ENCODE results near the gene MTA1.

Gene MTA1

DNA sequence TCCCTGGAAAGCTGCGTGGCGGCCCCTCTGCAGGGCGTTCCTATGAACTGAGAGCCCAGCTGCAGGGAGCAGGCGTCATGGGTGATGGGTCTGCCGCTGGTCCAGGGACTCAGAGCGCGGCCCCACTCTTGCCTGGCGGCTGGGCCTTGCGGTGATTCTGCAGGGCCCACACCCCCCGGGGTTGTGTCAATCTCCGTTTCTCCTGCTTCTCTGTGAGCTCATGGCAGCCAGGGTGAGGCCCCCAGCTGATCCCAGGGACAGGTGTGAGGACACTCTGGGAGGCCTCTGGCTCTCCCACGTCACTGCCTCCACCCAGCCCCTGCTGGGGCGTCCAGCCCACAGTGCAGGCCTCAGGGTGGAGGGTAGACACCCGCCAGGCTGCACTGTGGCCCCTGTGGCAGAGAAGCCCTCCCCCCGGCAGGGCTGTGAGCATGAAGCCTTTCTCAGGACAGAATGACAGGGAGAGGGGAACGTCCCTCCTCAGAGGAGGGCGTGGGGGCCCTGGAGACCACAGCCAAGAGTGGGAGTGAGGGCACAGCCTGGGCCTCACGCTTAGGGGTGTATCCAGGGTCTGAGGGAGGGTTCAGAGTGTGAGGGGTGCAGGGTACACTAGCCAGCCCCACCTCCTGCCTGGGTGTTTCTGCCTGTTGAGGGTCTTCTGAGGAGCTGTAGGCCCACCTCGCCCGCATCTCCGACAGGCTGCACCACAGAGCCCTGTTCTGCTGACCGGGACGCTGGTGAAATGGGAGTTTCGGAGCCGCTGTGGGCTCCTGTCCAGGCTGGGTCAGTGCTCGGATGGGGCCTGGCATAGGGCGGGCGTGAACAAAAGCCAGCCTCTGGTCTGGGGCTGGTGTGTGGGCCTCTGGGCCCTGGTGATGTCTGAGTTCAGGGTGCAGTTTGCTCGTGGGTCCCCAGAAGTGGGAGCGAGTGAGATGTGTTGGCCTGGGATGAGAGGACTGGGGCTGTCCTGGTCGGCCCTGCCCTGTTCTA lies 28.3 kb downstream of the MTA1 start:
- DNase-seq = no peak

GRCh38 chr14:105448706-105449111 lies 29.1 kb downstream of the MTA1 start:
- peak; percentile 74 for DNase-seq

DNA sequence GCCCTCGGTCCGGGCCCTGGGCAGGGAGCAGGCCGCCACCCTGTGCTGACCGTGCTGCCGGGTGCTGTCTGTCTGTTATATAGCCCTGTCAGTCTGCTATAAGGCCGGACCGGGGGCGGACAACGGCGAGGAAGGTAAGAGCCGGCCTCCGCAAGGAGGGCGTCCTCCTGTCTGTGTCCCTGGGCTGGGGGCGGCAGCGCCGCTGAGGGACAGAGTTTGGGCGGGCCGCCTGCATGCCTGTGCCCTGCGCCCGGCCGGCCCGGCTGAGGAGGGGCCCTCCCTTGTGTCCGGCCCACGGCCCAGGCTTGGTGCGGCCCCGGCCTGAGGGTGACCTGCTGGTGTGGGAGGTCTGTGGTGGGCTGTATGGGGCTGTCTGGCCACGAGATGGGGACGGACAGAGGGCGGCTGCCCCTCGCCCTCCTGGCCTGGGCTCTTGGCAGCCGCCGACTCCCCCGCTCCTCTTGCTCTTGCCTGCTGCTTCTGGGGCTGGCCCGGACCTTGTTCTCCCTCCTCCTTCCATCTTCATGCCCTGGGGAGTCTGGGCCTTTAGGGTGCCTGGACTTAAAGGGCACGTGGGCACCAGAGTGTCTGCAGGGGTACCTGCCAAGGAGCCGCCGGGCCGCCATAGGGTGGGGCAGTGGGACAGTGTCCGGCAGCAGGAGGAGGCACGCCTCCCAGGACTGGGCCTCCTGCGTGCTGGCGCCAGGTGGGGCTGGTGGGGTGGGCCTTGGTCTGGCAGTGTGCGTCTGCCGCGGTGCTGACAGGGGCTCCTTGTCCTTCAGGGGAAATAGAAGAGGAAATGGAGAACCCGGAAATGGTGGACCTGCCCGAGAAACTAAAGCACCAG lies 29.9 kb downstream of the MTA1 start:
- no peak for DNase-seq

DNA sequence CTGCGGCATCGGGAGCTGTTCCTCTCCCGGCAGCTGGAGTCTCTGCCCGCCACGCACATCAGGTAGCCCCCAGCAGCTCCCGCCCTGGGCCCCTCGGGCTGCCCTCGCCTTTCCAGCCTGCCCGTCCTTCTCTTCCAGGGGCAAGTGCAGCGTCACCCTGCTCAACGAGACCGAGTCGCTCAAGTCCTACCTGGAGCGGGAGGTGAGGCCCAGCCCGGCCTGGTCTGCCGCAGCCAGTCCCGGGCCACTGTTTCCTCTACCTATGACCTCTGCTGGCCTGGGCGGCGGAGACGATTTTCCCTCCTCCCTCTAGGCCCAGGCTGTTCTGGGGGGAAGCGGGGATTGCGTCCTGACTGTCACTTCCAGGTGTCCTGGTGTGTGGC lies 30.5 kb downstream of the MTA1 start:
- no peak for DNase-seq

DNA sequence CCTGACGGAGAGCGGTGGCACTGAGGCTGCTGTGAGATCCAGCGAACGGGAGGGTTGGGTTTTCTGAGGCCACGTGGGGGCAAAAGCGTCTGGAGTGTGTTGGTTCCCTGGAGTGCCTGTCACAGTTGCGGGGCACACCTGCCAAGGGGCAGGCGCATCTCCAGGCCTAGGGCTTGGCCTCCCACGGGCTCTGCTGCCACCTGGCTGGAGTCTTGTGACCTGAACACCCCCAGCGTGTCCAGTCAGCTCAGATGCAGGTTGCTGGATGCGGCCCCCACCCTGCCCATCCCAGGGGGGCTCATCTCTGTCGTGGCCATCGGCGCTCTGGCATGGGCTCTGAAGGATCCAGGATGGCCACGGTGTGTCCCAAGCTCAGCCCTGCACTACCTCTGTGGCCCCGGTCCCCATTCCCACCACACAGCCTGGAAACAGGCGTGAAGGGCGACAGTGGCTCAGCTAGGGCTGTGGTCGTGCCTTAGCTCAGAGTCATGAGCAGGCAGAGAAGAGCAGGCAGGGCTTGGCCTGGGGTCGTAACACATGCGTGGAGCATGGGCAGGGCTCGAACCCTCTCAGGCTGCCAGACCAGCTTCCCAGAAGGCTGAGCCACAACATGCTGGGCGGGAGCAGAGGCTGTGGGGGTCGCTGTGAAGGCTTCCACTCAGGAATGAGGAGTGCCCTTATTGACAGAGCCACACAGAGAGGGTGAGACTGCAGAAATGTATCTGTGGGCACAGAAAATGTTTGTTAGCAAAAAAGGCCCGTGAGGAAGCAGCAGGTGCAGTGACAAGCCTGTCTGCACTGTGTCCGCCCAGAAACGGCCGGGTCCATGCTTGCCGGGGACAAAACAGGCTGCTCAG lies 31.5 kb downstream of the MTA1 start:
- DNase-seq = no peak

GRCh38 chr14:105452963-105453362 lies 33.3 kb downstream of the MTA1 start:
- no peak for DNase-seq

GRCh38 chr14:105453847-105454246 lies 34.2 kb downstream of the MTA1 start:
- no peak for DNase-seq

DNA sequence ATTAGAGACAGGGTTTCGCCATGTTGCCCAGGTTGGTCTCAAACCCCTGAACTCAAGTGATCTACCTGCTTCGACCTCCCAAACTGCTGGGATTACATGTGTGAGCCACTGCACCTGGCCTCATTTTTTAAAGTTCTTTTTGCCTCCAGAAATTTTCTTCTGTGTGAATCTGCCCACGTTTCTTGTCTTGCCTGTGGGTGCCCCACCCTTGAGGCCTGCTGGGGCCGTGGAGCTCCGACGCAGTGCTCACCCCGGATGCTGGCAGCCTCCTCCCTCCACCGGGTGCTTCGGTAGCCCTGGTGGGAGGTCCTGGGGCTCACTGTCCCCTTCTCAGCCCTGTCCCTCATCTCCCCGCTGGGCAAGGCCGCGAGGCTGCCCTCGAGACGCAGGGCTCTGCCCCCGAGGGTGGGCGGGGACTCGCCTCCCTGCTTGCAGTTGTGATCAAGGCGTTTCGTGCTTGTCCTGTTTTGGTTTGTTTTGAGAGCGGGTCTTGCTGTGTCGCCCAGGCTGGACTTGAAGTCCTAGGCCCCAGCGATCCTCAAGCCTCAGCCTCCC lies 35.5 kb downstream of the MTA1 start:
- no peak for DNase-seq

DNA sequence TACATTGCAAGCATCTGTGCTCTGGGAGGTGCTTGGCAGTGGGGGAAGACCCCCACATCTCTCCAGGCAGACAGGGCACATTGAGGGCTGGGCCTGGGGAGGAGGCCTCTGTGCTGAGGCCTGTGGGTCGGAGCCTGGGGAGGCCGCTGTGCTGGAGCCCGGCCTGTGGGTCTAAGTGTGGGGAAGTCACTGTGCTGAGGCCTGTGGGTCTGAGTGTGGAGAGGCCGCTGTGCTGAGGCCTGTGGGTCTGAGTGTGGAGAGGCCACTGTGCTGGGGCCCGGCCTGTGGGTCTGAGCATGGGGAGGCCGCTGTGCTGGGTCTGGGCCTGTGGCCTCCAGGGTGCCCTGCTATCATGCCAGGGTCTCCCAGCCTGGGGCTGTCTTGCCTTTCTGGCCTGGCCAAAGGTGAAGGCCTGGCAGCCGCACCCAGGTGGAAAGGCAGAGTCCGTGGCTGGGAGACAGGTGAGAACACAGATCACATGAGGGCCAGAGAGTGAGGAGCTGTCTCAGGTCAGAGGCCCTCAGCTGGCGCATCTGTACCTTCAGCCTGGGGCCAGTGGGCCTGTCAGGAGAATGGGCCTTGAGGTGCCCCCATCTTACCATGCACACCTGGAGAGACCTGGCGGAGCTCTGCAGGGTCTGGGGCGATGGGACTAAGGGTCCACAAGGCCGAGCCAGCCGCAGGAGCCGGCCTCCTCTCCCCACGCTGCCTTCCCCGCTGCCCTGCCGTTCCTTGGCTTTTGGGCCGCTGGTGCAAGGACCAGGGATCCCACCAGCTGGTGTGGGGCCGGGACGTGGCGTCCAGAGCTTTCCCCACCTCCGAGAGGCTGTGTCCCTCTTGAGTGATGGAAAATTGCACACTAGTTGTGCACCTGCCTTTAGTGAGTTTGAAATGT lies 36.4 kb downstream of the MTA1 start:
- no peak for DNase-seq

DNA sequence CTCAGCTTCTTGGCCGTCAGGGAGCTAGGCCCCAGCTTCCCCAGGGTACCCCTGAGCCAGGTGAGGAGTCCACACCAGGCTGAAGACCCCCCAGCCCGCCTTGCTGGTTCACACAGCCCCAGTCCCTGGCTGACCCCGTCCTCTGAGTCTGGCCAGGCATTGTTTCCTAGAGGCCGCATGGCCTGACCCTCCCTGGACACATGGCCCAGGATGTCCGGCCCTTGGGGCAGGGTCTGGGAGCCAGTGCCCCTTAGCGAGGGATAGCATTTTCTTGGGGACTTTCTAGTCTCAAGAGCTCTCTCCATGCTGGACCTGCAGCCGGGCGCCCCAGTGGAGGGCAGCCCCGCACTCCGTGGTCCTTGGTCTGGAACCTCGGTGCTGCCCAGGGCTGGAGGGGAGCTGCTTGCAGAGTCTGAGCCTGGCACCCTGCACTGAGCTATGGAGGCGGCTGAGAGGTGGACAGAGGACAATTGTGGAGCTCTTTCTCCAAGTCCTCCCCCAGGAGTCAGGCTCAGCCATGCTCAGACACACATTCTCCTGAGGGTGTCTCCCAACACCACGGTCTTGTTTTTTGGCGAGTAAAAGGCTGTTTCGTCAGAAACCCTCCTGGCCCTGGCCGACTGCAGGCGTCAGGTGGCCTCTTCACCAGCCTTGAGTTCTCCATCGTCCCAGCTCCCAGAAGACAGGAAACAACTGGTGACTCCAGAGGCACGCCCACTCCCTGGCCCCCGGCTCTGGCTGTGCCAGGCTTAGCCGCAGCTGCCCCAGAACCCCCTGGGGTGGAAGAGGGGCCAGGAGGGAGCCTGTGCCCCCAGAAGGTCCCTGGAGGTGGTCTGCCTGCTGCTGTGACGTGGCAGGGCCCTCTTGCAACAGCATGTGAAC lies 37.4 kb downstream of the MTA1 start:
- no peak for DNase-seq

GRCh38 chr14:105458010-105458409 lies 38.4 kb downstream of the MTA1 start:
- no peak for DNase-seq

DNA sequence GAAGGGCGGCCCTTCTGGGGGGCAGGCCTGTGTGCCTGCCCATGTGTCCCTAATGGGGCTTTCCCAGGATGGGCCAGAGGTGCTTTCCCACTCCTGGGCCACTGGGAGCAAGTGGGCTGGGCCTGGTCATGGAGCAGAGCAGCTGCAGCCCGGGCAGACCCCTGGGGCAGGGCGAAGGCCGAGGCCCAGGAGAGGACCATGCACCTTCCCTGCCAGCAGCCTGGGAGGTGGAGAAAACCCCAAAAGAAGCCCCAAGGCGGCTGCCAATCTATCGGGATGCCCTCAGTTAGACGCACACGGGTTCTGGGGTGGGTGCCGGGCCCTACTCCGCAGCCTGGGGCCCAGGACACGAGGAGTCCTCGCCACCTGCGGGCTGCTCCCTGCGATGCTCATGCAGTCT lies 38.9 kb downstream of the MTA1 start:
- no peak for DNase-seq

DNA sequence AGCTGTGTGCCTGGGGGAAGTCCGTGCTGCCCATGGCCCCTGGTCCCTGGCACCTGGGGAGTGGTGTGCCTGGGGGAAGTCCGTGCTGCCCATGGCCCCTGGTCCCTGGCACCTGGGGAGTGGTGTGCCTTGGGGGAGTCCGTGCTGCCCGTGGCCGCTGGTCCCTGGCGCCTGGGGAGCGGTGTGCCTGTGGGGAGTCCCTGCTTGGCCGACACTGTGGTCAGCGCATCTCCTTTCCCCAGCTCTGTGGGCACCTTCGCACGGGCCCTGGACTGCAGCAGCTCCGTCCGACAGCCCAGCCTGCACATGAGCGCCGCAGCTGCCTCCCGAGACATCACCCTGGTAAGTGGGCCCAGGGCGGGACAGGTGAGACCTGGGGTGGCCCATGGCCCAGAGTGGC lies 40.5 kb downstream of the MTA1 start:
- DNase-seq = no peak

- no peak for DNase-seq
Observed at GRCh38 chr14:105460616-105461015, 41.0 kb downstream of the MTA1 start.

GRCh38 chr14:105461903-105462302 lies 42.3 kb downstream of the MTA1 start:
- no peak for DNase-seq

DNA sequence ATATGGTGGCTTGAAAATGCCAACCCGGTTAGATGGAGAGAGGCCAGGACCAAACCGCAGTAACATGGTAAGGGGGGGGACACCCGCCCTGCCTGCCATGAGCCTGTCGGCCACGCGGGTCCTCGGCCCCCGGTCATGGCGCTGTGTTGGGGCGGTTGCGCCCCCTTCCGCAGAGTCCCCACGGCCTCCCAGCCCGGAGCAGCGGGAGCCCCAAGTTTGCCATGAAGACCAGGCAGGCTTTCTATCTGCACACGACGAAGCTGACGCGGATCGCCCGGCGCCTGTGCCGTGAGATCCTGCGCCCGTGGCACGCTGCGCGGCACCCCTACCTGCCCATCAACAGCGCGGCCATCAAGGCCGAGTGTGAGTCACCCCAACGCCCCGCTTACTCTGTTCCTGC lies 44.9 kb downstream of the MTA1 start:
- DNase-seq = no peak

DNA sequence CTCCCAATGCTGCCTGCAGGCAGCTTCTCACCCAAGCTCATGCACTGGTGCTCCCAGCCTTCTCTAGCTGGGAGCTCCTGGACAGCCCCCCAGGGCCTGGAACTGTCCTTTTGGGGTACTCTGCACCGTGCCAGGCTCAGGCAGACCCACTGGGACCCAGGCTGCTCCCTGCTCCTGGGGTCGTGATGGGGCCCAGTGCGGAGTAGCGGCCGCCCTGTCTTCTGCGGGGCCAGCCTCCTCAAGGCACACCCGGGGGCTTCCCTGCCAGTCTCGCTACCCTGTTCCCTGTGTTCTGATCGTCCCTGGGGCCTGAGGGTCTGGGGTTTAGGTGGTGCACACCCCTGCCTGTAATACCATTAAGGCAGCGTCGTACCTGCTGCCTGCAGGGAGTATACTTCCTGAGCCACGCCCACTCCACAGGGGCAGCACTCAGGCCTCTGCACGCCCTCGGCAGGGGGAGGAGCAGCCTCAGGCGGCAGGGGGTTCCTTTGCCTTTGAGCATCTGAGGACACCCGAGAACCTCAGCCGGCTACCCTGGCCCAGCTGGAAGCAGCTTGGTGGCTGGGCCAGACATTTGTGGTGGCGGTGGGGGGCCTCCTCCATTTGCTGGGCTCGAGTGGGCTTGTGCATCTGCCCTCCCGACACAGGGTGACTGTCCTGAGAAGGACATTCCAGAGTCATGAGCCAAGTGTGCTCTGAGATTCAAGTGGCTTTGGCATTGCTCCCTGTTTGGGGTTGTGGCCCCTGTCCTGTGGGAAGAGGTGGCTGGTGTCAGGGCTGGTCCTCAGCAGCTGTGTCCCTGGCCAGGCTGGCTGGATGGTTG lies 45.8 kb downstream of the MTA1 start:
- DNase-seq = no peak

DNA sequence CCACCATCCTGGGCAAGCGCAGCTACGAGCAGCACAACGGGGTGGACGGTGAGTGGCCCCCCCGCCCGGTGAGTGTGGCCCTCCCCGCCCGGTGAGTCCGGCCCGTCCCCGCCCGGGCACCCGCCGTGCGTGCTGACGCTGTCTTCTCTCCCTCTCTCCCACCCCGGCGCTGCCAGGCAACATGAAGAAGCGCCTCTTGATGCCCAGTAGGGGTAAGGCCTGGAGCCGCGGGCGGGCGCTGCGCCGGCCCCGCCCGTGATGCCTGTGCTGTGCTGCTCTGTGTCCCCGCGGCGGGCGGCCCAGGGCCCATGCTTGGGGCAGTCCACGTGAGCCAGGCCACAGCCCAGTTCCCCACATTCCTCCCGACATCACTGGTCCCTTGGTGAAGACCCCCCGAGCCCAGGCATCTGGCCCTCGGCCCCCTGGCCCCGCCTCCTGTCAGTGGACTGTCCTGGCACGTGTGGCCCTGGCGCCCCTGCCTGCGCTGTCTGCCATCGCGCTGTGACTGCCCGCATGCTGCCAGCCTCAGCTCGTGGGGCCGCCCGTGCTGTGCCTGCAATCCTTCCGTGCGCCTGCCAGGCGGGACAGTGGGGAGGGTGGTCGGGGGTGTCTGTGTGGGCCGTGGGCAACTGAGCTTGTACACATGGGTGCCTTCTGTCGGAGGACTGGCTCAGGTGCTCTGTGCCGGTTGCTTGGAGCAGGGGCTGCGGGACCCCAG lies 47.1 kb downstream of the MTA1 start:
- DNase-seq = no peak
